A673 (cell line): ENCODE results near the gene PRKCI. TPM values are rescaled to one million over a fixed set of nuclear protein-coding genes. Genes with fewer than 3 reads are reported as not detected.

Experiments
- BruUV-seq: library from RNA; stranded (reverse); fragments of 400-500 nt; replicated peaks from 2 replicates; lab custom pipeline; 2021; lab: Mats Ljungman, UMichigan
- CTCF ChIA-PET: fragments of 300-600 bp; sonication (Branson Sonifier 250); formaldehyde crosslinking; loops from one replicate; lab custom pipeline; 2022; ENCODE audit warnings: antibody characterized with exemption; lab: Charles Lee
- POLR2A ChIA-PET: fragments of 300-600 bp; sonication (Branson Sonifier 250); formaldehyde crosslinking; loops from one replicate; lab custom pipeline; 2022; ENCODE audit warnings: antibody characterized with exemption; ENCODE audit not compliant: low non-redundant PET; lab: Charles Lee
- DNase-seq: peaks from one replicate; pipeline ENCODE4 v3.0.0-alpha.2; 2015; ENCODE audit warnings: low spot score
- H3K27ac ChIP-seq: fragments of 200-600 bp; sonication (generic); 2 replicates; pipeline ENCODE4 v1.5.1; 2016; ENCODE audit warnings: mixed run types, low read depth, mild to moderate bottlenecking, mixed read lengths, antibody characterized with exemption, low read length; ENCODE audit not compliant: poor library complexity, severe bottlenecking
- H3K27me3 ChIP-seq: fragments of 200-600 bp; sonication (generic); replicated peaks from 2 replicates; pipeline ENCODE4 v1.6.1; 2017; ENCODE audit warnings: mixed run types, low read depth, mild to moderate bottlenecking, mixed read lengths, antibody characterized with exemption, low read length; ENCODE audit not compliant: insufficient read depth, poor library complexity
- H3K36me3 ChIP-seq: fragments of 200-600 bp; sonication (generic); 2 replicates; pipeline ENCODE4 v1.6.1; 2016; ENCODE audit warnings: mixed run types, mild to moderate bottlenecking, mixed read lengths, antibody characterized with exemption, low read length; ENCODE audit not compliant: insufficient read depth, poor library complexity, severe bottlenecking
- H3K4me1 ChIP-seq: fragments of 200-600 bp; sonication (generic); 2 replicates; pipeline ENCODE4 v1.6.1; 2017; ENCODE audit warnings: mixed run types, mild to moderate bottlenecking, mixed read lengths, antibody characterized with exemption, low read length; ENCODE audit not compliant: insufficient read depth, poor library complexity, severe bottlenecking
- H3K4me3 ChIP-seq: fragments of 200-600 bp; sonication (generic); 2 replicates; pipeline ENCODE4 v1.5.1; 2016; ENCODE audit warnings: low read depth, mixed run types, mild to moderate bottlenecking, mixed read lengths, low read length; ENCODE audit not compliant: poor library complexity, severe bottlenecking
- H3K9me3 ChIP-seq: fragments of 200-600 bp; sonication (generic); 2 replicates; pipeline ENCODE4 v1.6.1; 2016; ENCODE audit warnings: mixed run types, low read depth, mild to moderate bottlenecking, mixed read lengths, antibody characterized with exemption, low read length; ENCODE audit not compliant: poor library complexity, severe bottlenecking
- EZH2 ChIP-seq: fragments of 200-600 bp; sonication (generic); IDR thresholded peaks from 2 replicates; pipeline ENCODE4 v1.6.1; 2017; ENCODE audit warnings: borderline replicate concordance, low read depth, mild to moderate bottlenecking, mixed read lengths, antibody characterized with exemption, low read length; ENCODE audit not compliant: poor library complexity, severe bottlenecking
- intact Hi-C: fragments of 100-400 bp; cut with micrococcal nuclease; formaldehyde crosslinking; loops from one replicate; pipeline ENCODE4 v1.10.0; 2022; ENCODE audit not compliant: unreplicated experiment
- total RNA-seq: library from RNA; stranded (reverse); gene quantifications from 2 replicates; pipeline ENCODE4 v1.2.3, GENCODE V29; 2021
- TF ChIP-seq, protein P1 (sequence below): fragments of 300-800, 200-600 bp; sonication (generic); conservative IDR thresholded peaks from 2 replicates; pipeline ENCODE4 v1.5.1; 2017; ENCODE audit warnings: low read depth, mild to moderate bottlenecking, antibody characterized with exemption, low read length, moderate library complexity, mixed read lengths

Gene PRKCI
- total RNA-seq, 1 experiment from 2014 or later: 48.2 TPM

DNA sequence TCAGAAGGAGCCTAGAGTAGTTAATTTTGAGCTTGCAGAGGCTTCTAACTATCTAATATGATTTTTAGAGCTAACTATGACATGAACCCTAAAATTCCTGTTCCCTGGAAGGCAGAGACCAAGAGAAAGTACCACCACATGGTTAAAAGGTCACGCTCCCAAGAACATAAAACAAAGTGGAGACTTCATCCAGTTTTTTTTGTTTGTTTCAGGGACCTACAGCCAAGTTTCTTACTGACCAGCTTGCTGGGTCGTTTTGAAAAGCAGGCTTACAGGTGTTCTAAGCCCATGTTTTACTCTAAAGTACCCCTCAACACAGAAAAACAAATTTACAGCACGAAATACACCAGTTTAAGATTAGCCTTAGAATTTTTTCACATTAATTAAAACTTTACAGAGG is 95.7 kb downstream of the PRKCI start:
- no peaks in the 10 kb centered on the region for H3K4me1 ChIP-seq
- no peaks in the 10 kb centered on the region for H3K36me3 ChIP-seq
- no peak for DNase-seq
- no peaks in the 10 kb centered on the region for H3K27me3 ChIP-seq
- CTCF ChIA-PET: no interaction called here
- H3K9me3 ChIP-seq: no peaks in the 10 kb centered on the region
- no peak overlapping the region for H3K27ac ChIP-seq
- H3K4me3 ChIP-seq: no peak overlapping the region
- intact Hi-C loops: no loop called here
- no peak for TF ChIP-seq EZH2
- TF ChIP-seq, protein P1, sequence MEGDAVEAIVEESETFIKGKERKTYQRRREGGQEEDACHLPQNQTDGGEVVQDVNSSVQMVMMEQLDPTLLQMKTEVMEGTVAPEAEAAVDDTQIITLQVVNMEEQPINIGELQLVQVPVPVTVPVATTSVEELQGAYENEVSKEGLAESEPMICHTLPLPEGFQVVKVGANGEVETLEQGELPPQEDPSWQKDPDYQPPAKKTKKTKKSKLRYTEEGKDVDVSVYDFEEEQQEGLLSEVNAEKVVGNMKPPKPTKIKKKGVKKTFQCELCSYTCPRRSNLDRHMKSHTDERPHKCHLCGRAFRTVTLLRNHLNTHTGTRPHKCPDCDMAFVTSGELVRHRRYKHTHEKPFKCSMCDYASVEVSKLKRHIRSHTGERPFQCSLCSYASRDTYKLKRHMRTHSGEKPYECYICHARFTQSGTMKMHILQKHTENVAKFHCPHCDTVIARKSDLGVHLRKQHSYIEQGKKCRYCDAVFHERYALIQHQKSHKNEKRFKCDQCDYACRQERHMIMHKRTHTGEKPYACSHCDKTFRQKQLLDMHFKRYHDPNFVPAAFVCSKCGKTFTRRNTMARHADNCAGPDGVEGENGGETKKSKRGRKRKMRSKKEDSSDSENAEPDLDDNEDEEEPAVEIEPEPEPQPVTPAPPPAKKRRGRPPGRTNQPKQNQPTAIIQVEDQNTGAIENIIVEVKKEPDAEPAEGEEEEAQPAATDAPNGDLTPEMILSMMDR: no peak
- POLR2A ChIA-PET: no interaction called here
- BruUV-seq: no TSS peak

DNA sequence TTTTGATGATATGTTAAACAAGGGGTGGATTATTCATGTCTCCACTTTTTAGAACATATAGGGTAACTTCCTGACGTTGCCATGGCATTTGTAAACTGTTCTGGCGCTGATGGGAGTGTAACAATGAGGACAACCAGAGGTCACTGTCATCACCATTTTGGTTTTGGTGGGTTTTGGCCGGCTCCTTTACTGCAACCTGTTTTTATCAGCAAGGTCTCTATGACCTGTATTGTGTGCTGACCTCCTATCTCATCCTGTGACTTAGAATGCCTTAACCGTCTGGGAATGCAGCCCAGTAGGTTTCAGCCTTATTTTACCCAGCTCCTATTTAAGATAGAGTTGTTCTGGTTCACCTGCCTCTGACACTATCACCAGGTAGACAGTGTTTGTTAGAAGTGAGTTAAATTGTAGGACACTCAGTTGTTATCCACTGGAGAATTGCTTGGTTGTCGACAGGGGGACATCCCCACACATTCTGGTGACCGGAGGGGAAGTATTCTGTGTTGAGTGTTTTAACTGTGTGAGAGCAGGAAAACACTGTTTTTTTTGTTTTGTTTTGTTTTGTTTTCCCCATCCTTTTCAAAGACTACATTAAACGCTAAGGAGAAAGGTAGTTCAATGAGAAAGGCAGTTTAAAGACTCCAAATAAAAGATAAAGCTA is 98.4 kb downstream of the PRKCI start:
- no peaks in the 10 kb centered on the region for H3K4me1 ChIP-seq
- H3K27ac ChIP-seq: no peak overlapping the region
- H3K27me3 ChIP-seq: no peaks in the 10 kb centered on the region
- intact Hi-C loops: no loop called here
- ChIA-PET POLR2A (no interaction called here), CTCF (interaction anchor here (0.6 kb wide), 2 partner anchors 36 to 56 kb away, joined by 3 to 9 read pairs; no protein-coding TSS in a partner anchor)
- TF ChIP-seq EZH2: no peak
- TF ChIP-seq, protein P1: no peak
- H3K36me3 ChIP-seq: no peaks in the 10 kb centered on the region
- no TSS peak for BruUV-seq
- DNase-seq: no peak
- H3K9me3 ChIP-seq: no peaks in the 10 kb centered on the region
- H3K4me3 ChIP-seq: no peak overlapping the region

DNA sequence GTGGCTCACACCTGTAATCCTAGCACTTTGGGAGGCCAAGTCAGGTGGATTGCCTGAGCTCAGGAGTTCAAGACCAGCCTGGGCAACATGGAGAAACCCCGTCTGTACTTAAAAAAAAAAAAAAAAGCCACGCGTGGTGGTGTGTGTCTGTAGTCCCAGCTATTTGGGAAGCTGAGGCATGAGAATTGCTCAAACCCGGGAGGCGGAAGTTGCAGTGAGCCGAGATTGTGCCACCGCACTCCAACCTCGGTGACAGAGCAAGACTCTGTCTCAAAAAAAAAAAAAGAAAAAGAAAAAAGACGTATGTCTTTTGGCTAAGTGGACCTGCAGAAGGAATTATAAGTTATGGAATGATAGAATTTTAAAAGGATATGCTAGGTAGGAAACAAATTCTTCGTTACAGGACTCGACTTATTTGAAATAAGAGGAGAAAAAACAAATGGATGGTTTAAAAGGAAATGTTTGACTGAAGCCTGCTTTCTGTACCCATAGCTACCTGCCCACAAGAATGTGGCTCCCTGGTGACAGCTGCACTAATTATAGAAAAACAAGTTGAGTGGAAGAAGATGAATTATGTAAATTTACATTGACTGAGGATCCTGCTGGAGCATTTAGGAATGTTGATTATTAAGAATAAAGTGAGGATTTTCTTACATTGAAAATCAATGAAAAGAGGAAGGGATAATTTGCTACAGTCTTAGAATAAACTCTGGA is 99.3 kb downstream of the PRKCI start:
- Histone ChIP-seq H3K4me3 (no peak overlapping the region), H3K27me3 (no peaks in the 10 kb centered on the region), H3K36me3 (no peaks in the 10 kb centered on the region), H3K4me1 (no peaks in the 10 kb centered on the region), H3K27ac (no peak overlapping the region), H3K9me3 (no peaks in the 10 kb centered on the region)
- intact Hi-C loops: no loop called here
- no TSS peak for BruUV-seq
- TF ChIP-seq, protein P1: no peak
- TF ChIP-seq EZH2: no peak
- DNase-seq: no peak
- ChIA-PET POLR2A (no interaction called here), CTCF (interaction anchor here (0.6 kb wide), 2 partner anchors 35 to 55 kb away, joined by 3 to 9 read pairs; no protein-coding TSS in a partner anchor)
